ENCODE measurements around the gene SOWAHB.

The SOWAHB gene

DNA sequence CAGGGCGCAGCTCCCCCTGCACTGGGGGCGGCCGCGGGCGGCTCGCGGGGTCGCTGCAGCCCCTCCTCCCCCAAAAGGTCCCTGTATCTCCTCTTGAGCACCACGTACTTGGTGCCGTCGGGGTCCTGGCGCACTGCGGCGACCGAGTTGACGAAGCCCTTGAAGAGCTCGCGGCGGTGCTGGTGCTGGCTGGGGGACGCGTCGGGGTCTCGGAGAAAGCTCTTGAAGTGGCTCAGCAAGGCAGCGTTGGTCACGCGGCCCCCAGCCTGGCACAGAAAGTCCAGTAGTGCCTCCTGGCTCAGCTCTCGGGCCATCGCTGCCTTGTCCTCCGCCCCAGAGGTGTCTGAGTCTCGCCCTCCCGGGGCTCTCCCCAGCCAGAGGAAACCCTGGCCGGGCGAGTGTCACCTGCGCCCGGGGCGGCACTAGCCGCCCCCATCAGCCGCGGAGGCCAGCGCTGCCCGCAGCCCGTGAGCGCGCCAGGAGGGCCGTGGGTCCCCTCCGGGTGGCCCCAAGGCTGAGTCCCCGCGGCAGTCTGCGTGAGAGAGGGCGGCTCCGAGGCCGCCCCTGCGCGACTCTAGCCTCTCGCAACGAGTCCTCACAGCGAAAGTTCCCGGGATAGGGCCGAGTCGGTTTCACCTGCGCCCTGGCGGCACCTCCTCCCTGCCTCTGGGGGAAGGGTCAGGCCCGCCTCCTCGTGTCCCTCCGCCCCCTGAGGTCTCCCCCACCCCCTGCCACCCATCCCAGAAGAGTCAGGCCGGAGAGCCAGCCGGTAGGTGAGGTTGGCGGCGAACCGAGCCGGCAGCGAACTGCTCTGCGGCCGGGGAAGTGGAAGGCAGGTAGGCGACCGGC, at the start of gene SOWAHB:
SOWAHB (minus strand) TSS at position 609 of the 849 bp plus-strand sequence; CDS start at position 314, 295 bp downstream.
- peaks cover 0 to 20% of the 10 kb centered on the region in 2 donors for H3K27me3 ChIP-seq (ENCODE audit: control insufficient read depth in 1 of 2, insufficient read depth in 2 of 2, low read length in 2 of 2)
- no peaks in the 10 kb centered on the region for H3K9me3 ChIP-seq (ENCODE audit: control insufficient read depth in 1 of 2, low read length in 2 of 2)
- H3K4me3 ChIP-seq (ENCODE audit: low read depth in 1 of 2, low read length in 2 of 2), result peak within 1 kb of the TSS; percentile 74 to 75
- H3K9ac ChIP-seq (ENCODE audit: low read depth in 1 of 2, low read length in 2 of 2), result peak within 1 kb of the TSS; percentile 68 to 71
- peak within 1 kb of the TSS; percentile 88 for H3K27ac ChIP-seq (ENCODE audit: low read depth, low read length)
- H3K36me3 ChIP-seq (ENCODE audit: control insufficient read depth in 1 of 2, insufficient read depth in 2 of 2, low read length in 2 of 2), result no peaks in the 10 kb centered on the region
- peaks cover 22 to 31% of the 10 kb centered on the region in 2 donors for H3K4me1 ChIP-seq (ENCODE audit: control insufficient read depth in 1 of 2, insufficient read depth in 2 of 2, low read length in 2 of 2)

DNA sequence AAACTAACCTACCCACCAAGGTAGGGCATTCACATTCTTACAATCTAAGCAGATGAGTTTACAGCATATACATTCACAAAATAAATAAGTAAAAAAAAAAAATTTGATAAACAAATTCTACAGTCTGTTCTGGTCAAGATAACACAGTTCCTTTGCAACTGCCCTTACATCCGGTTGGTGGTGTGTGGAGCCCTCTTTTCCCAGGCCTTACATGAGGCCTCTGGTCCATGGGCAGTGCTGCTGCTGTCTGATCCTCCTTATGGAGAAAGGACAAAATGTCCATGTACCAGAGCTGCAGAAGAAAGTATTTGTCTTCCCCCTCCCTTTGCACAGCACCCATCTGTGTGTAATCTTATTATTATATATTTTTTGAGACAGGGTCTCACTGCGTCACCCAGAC, 49.4 kb upstream of the SOWAHB start:
- Histone ChIP-seq H3K27ac (ENCODE audit: low read depth, low read length) (no peak overlapping the region), H3K9ac (ENCODE audit: low read depth in 1 of 2, low read length in 2 of 2) (no peak overlapping the region), H3K36me3 (ENCODE audit: control insufficient read depth in 1 of 2, insufficient read depth in 2 of 2, low read length in 2 of 2) (no peaks in the 10 kb centered on the region), H3K4me1 (ENCODE audit: control insufficient read depth in 1 of 2, insufficient read depth in 2 of 2, low read length in 2 of 2) (peaks cover 12 to 20% of the 10 kb centered on the region in 2 donors), H3K9me3 (ENCODE audit: control insufficient read depth in 1 of 2, low read length in 2 of 2) (no peaks in the 10 kb centered on the region), H3K4me3 (ENCODE audit: low read depth in 1 of 2, low read length in 2 of 2) (no peak overlapping the region), H3K27me3 (ENCODE audit: control insufficient read depth in 1 of 2, insufficient read depth in 2 of 2, low read length in 2 of 2) (no peaks in the 10 kb centered on the region)

DNA sequence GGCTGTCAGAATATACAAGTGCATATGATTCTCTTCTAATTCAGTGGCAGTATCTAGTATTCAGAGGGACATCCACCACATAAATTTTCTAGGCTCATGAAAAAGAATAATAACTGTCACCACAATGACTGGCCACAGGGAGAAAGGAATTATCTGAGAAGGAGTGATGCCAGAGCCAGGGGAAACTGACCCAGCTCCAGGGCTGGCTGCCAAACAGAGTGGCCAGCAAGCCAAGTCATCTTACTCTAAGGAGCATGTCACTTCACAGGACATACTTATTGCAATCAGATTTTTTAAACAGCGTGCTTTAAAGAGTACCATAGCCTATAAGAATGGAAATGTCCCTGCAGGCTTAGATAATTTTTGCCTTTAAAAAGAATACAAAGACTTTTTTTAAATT, 45.8 kb upstream of the SOWAHB start:
- Histone ChIP-seq H3K36me3 (ENCODE audit: control insufficient read depth in 1 of 2, insufficient read depth in 2 of 2, low read length in 2 of 2) (no peaks in the 10 kb centered on the region), H3K9ac (ENCODE audit: low read depth in 1 of 2, low read length in 2 of 2) (no peak overlapping the region), H3K27me3 (ENCODE audit: control insufficient read depth in 1 of 2, insufficient read depth in 2 of 2, low read length in 2 of 2) (no peaks in the 10 kb centered on the region), H3K4me3 (ENCODE audit: low read depth in 1 of 2, low read length in 2 of 2) (no peak overlapping the region), H3K4me1 (ENCODE audit: control insufficient read depth in 1 of 2, insufficient read depth in 2 of 2, low read length in 2 of 2) (peaks cover 0 to 9% of the 10 kb centered on the region in 2 donors), H3K9me3 (ENCODE audit: control insufficient read depth in 1 of 2, low read length in 2 of 2) (no peaks in the 10 kb centered on the region), H3K27ac (ENCODE audit: low read depth, low read length) (no peak overlapping the region)

DNA sequence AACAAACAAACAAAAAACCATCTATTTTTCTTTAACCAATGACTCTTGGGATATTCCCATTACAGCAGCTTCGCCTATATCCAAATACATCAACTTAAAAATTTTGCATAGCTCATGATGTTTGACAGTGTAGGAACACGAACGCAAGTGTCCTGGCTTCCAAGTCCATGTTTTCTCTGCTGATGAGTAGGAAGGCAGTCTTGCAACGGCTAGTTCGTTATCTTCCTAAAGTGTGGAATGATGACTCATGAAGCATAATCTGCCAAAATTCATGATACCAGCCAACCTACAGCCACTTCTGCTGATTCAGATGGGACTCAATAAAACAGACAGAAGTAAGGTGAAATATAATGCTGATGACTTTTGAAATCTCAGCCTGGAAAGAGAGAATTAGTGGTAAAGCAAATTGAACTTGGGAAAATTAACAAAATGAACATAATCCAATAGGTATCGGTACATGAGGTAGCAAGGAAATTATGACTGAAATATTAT, 45.2 kb upstream of the SOWAHB start:
- Histone ChIP-seq H3K27ac (ENCODE audit: low read depth, low read length) (no peak overlapping the region), H3K9me3 (ENCODE audit: control insufficient read depth in 1 of 2, low read length in 2 of 2) (no peaks in the 10 kb centered on the region), H3K27me3 (ENCODE audit: control insufficient read depth in 1 of 2, insufficient read depth in 2 of 2, low read length in 2 of 2) (no peaks in the 10 kb centered on the region), H3K4me3 (ENCODE audit: low read depth in 1 of 2, low read length in 2 of 2) (no peak overlapping the region), H3K4me1 (ENCODE audit: control insufficient read depth in 1 of 2, insufficient read depth in 2 of 2, low read length in 2 of 2) (peaks cover 0 to 4% of the 10 kb centered on the region in 2 donors), H3K36me3 (ENCODE audit: control insufficient read depth in 1 of 2, insufficient read depth in 2 of 2, low read length in 2 of 2) (no peaks in the 10 kb centered on the region), H3K9ac (ENCODE audit: low read depth in 1 of 2, low read length in 2 of 2) (no peak overlapping the region)

DNA sequence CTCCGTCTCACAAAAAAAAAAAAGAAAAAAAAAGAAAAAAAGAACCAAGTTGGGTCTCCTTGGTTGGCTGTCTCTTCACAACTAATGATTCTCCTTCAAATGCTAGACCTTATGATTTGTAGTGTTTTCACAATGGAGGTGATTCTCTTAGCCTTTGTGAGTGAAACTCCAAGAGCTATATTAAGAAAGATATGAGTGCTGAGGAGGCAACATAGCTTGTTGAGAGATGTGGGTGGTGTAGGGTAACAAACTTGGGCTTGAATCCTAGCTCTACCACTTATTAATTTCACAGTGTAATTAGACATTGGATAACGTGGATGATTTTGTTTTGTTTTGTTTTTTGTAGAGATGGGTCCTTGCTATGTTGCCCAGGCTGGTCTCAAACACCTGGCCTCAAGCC, 41.2 kb upstream of the SOWAHB start:
- no peaks in the 10 kb centered on the region for H3K4me1 ChIP-seq (ENCODE audit: control insufficient read depth in 1 of 2, insufficient read depth in 2 of 2, low read length in 2 of 2)
- no peak overlapping the region for H3K27ac ChIP-seq (ENCODE audit: low read depth, low read length)
- H3K4me3 ChIP-seq (ENCODE audit: low read depth in 1 of 2, low read length in 2 of 2), result no peak overlapping the region
- no peaks in the 10 kb centered on the region for H3K27me3 ChIP-seq (ENCODE audit: control insufficient read depth in 1 of 2, insufficient read depth in 2 of 2, low read length in 2 of 2)
- H3K36me3 ChIP-seq (ENCODE audit: control insufficient read depth in 1 of 2, insufficient read depth in 2 of 2, low read length in 2 of 2), result no peaks in the 10 kb centered on the region
- H3K9ac ChIP-seq (ENCODE audit: low read depth in 1 of 2, low read length in 2 of 2), result no peak overlapping the region
- H3K9me3 ChIP-seq (ENCODE audit: control insufficient read depth in 1 of 2, low read length in 2 of 2), result peaks cover 0 to 3% of the 10 kb centered on the region in 2 donors

- H3K27ac ChIP-seq (ENCODE audit: low read depth, low read length), result no peak overlapping the region
- no peaks in the 10 kb centered on the region for H3K27me3 ChIP-seq (ENCODE audit: control insufficient read depth in 1 of 2, insufficient read depth in 2 of 2, low read length in 2 of 2)
- H3K4me1 ChIP-seq (ENCODE audit: control insufficient read depth in 1 of 2, insufficient read depth in 2 of 2, low read length in 2 of 2), result no peaks in the 10 kb centered on the region
- H3K9me3 ChIP-seq (ENCODE audit: control insufficient read depth in 1 of 2, low read length in 2 of 2), result peaks cover 0 to 3% of the 10 kb centered on the region in 2 donors
- H3K4me3 ChIP-seq (ENCODE audit: low read depth in 1 of 2, low read length in 2 of 2), result no peak overlapping the region
- no peaks in the 10 kb centered on the region for H3K36me3 ChIP-seq (ENCODE audit: control insufficient read depth in 1 of 2, insufficient read depth in 2 of 2, low read length in 2 of 2)
- H3K9ac ChIP-seq (ENCODE audit: low read depth in 1 of 2, low read length in 2 of 2), result no peak overlapping the region
Measured at GRCh38 chr4:76931576-76932276, 33.8 kb upstream of the SOWAHB start.

DNA sequence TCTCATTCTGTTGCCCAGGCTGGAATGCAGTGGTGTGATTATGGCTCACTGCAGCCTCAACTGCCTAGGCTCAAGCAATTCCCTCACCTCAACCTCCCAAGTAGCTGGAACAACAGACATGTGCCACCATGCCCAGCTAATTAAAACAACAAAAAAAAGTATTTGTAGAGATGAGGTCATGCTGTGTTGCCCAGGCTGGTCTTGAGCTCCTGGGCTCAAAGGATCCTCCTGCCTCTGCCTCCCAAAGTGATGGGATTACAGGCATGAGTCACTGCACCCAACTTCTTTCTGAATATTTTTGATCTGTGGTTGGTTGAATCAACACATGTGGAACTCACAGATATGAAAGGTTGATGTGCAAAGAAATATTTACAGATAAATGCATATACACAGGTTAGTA, 33.1 kb upstream of the SOWAHB start:
- H3K27me3 ChIP-seq (ENCODE audit: control insufficient read depth in 1 of 2, insufficient read depth in 2 of 2, low read length in 2 of 2), result no peaks in the 10 kb centered on the region
- H3K9me3 ChIP-seq (ENCODE audit: control insufficient read depth in 1 of 2, low read length in 2 of 2), result no peaks in the 10 kb centered on the region
- no peak overlapping the region for H3K27ac ChIP-seq (ENCODE audit: low read depth, low read length)
- no peaks in the 10 kb centered on the region for H3K36me3 ChIP-seq (ENCODE audit: control insufficient read depth in 1 of 2, insufficient read depth in 2 of 2, low read length in 2 of 2)
- H3K9ac ChIP-seq (ENCODE audit: low read depth in 1 of 2, low read length in 2 of 2), result no peak overlapping the region
- H3K4me3 ChIP-seq (ENCODE audit: low read depth in 1 of 2, low read length in 2 of 2), result no peak overlapping the region
- H3K4me1 ChIP-seq (ENCODE audit: control insufficient read depth in 1 of 2, insufficient read depth in 2 of 2, low read length in 2 of 2), result no peaks in the 10 kb centered on the region

- no peaks in the 10 kb centered on the region for H3K36me3 ChIP-seq (ENCODE audit: control insufficient read depth in 1 of 2, insufficient read depth in 2 of 2, low read length in 2 of 2)
- no peaks in the 10 kb centered on the region for H3K9me3 ChIP-seq (ENCODE audit: control insufficient read depth in 1 of 2, low read length in 2 of 2)
- no peak overlapping the region for H3K4me3 ChIP-seq (ENCODE audit: low read depth in 1 of 2, low read length in 2 of 2)
- no peaks in the 10 kb centered on the region for H3K27me3 ChIP-seq (ENCODE audit: control insufficient read depth in 1 of 2, insufficient read depth in 2 of 2, low read length in 2 of 2)
- H3K27ac ChIP-seq (ENCODE audit: low read depth, low read length), result no peak overlapping the region
- H3K4me1 ChIP-seq (ENCODE audit: control insufficient read depth in 1 of 2, insufficient read depth in 2 of 2, low read length in 2 of 2), result no peaks in the 10 kb centered on the region
- H3K9ac ChIP-seq (ENCODE audit: low read depth in 1 of 2, low read length in 2 of 2), result no peak overlapping the region
Measured at GRCh38 chr4:76930685-76931084, 32.7 kb upstream of the SOWAHB start.

DNA sequence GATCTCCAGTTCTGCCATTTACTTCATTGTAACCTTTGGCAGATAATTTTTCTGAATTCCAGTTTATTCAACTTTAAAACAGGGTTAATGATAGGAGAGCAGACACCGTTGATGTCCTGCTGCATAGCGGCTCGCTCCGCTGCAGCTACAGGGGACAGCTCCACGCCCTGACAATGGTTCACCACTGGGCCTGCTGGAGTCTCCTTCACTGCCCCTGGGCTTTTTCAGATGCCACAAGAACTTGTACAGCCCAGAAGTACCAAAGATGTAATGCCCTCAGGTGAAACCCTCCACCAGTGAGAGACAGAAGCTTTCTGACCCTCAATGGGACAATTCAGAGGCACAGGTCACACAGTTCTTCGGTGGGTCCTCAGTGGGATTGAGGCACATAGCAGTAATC, 28.9 kb upstream of the SOWAHB start:
- peaks cover 8 to 10% of the 10 kb centered on the region in 2 donors for H3K4me1 ChIP-seq (ENCODE audit: control insufficient read depth in 1 of 2, insufficient read depth in 2 of 2, low read length in 2 of 2)
- H3K27ac ChIP-seq (ENCODE audit: low read depth, low read length), result no peak overlapping the region
- no peak overlapping the region for H3K9ac ChIP-seq (ENCODE audit: low read depth in 1 of 2, low read length in 2 of 2)
- H3K27me3 ChIP-seq (ENCODE audit: control insufficient read depth in 1 of 2, insufficient read depth in 2 of 2, low read length in 2 of 2), result no peaks in the 10 kb centered on the region
- no peaks in the 10 kb centered on the region for H3K36me3 ChIP-seq (ENCODE audit: control insufficient read depth in 1 of 2, insufficient read depth in 2 of 2, low read length in 2 of 2)
- no peak overlapping the region for H3K4me3 ChIP-seq (ENCODE audit: low read depth in 1 of 2, low read length in 2 of 2)
- no peaks in the 10 kb centered on the region for H3K9me3 ChIP-seq (ENCODE audit: control insufficient read depth in 1 of 2, low read length in 2 of 2)

Measured in duodenal mucosa (tissue), 2 donors.